GM10248 (cell line): ENCODE data around the gene ATOX1.
"Not testable (repeated sequence)": the region's sequence is repeated elsewhere in the genome, so short reads cannot be mapped to it uniquely, and the experiment has no call there.

Experiments used
- CTCF ChIA-PET: fragments of 300-600 bp; sonication (Branson Sonifier 250); formaldehyde crosslinking; extraction: SDS; loops from one replicate; lab custom pipeline; 2021; ENCODE audit warnings: antibody characterized with exemption; lab: Yijun Ruan, JAX
- POLR2A ChIA-PET: fragments of 350-650 bp; sonication (Branson Sonifier 250); formaldehyde crosslinking; extraction: SDS; loops from one replicate; lab custom pipeline; 2020; ENCODE audit warnings: antibody characterized with exemption; lab: Yijun Ruan, JAX
- DNase-seq: peaks from one replicate; pipeline ENCODE4 v3.0.0; 2012; ENCODE audit errors: extremely low spot score
- CTCF ChIP-seq: IDR thresholded peaks from 2 replicates; pipeline ENCODE4 v1.5.1; 2012; ENCODE audit warnings: mild to moderate bottlenecking, low read depth; ENCODE audit errors: extremely low read depth, missing control alignments, control extremely low read depth

The ATOX1 gene

GRCh38 chr5:151733358-151734063 is 24.9 kb downstream of the ATOX1 start:
- POLR2A ChIA-PET: interaction anchor here (0.6 kb wide), 1 partner anchor 68 kb away, joined by 4 read pairs; no protein-coding TSS in a partner anchor
- TF ChIP-seq CTCF: no peak
- CTCF ChIA-PET: interaction anchor here (0.8 to 13.0 kb wide), 4 partner anchors 12 to 75 kb away, joined by 3 to 363 read pairs (median 13); no protein-coding TSS in a partner anchor
- no peak for DNase-seq

- CTCF ChIA-PET: interaction anchor here (0.7 to 3.5 kb wide), 9 partner anchors 9 to 74 kb away, joined by 3 to 22 read pairs (median 8); partner anchors contain the start of gene G3BP1
- POLR2A ChIA-PET: no interaction called here
- no peak for DNase-seq
- TF ChIP-seq CTCF: no peak
Measured at GRCh38 chr5:151730381-151730780, 28.1 kb downstream of the ATOX1 start.

GRCh38 chr5:151729597-151729996 is 28.8 kb downstream of the ATOX1 start:
- DNase-seq, POLR2A ChIA-PET: not testable (repeated sequence)
- CTCF ChIA-PET: interaction anchor here (1.0 to 2.8 kb wide), 2 partner anchors 11 to 19 kb away, joined by 4 to 10 read pairs; no protein-coding TSS in a partner anchor

GRCh38 chr5:151724360-151724759 is 34.1 kb downstream of the ATOX1 start:
- ChIA-PET POLR2A (no interaction called here), CTCF (interaction anchor here (1.5 to 9.7 kb wide), 3 partner anchors 16 to 65 kb away, joined by 4 to 147 read pairs (median 6); no protein-coding TSS in a partner anchor)
- no peak for DNase-seq
- TF ChIP-seq CTCF: no peak

GRCh38 chr5:151722546-151722945 is 35.9 kb downstream of the ATOX1 start:
- CTCF ChIA-PET: interaction anchor here (0.7 to 9.7 kb wide), 10 partner anchors 9 to 68 kb away, joined by 3 to 147 read pairs (median 11); no protein-coding TSS in a partner anchor
- no peak for TF ChIP-seq CTCF
- DNase-seq: no peak
- POLR2A ChIA-PET: no interaction called here

- DNase-seq: no peak
- ChIA-PET POLR2A (interaction anchor here (0.5 to 1.2 kb wide), 2 partner anchors 28 to 30 kb away, joined by 3 read pairs; no protein-coding TSS in a partner anchor), CTCF (interaction anchor here (0.7 to 9.7 kb wide), 19 partner anchors 10 to 70 kb away, joined by 3 to 147 read pairs (median 18); partner anchors contain the start of gene SPARC)
- TF ChIP-seq CTCF: no peak
Measured at GRCh38 chr5:151721812-151722391, 36.5 kb downstream of the ATOX1 start.
